Peyer's patch (tissue), 4 donors: ENCODE measurements around the gene MAN1C1. TPM values are rescaled to one million over a fixed set of nuclear protein-coding genes. Genes with fewer than 3 reads are reported as not detected.

Source experiments
- DNase-seq, 3 donors: peaks; one replicate each; pipeline ENCODE4 v3.0.0-alpha.2; 2017 to 2019
- H3K27ac ChIP-seq, 4 donors: fragments of 200-600 bp; sonication (generic); one replicate each; pipeline ENCODE4 v1.5.1; 2016 to 2019
- H3K27me3 ChIP-seq, 2 donors: fragments of 200-600 bp; sonication (generic); one replicate each; pipeline ENCODE4 v1.5.1; 2019
- H3K36me3 ChIP-seq, 3 donors: fragments of 200-600 bp; sonication (generic); one replicate each; pipeline ENCODE4 v1.5.1; 2016 to 2019
- H3K4me1 ChIP-seq, 4 donors: fragments of 200-600 bp; sonication (generic); one replicate each; pipeline ENCODE4 v1.5.1; 2016 to 2019
- H3K4me3 ChIP-seq, 4 donors: fragments of 200-600 bp; sonication (generic); 1 replicate in 3 of 4; 2 replicates in 1 of 4; pipeline ENCODE4 v1.5.1; 2016 to 2019; ENCODE audit warnings: mild to moderate bottlenecking in 1 of 4
- H3K9me3 ChIP-seq, 4 donors: fragments of 200-600 bp; sonication (generic); one replicate each; pipeline ENCODE4 v1.5.1; 2016 to 2019; ENCODE audit warnings: mild to moderate bottlenecking in 1 of 4
- CTCF ChIP-seq, 6 experiments: fragments of 450-650 bp in 4 of 6; fragments of 200-600 bp in 2 of 6; sonication (generic) in 1 of 6; IDR thresholded peaks; one replicate each; pipeline ENCODE4 v1.5.1; 2017 to 2019; ENCODE audit warnings: antibody characterized with exemption in 6 of 6, mild to moderate bottlenecking in 3 of 6, moderate library complexity in 1 of 6
- POLR2A ChIP-seq, 2 donors: fragments of 450-650 bp; IDR thresholded peaks; one replicate each; pipeline ENCODE4 v1.5.1; 2017; ENCODE audit warnings: antibody characterized with exemption in 2 of 2, mild to moderate bottlenecking in 2 of 2, moderate library complexity in 2 of 2
- total RNA-seq, 4 donors: library from RNA; depleted of rRNA; stranded (reverse); fragments of >200 nt; gene quantifications; one replicate each; pipeline ENCODE4 v1.1.0, GENCODE V29; 2016

Gene MAN1C1
- total RNA-seq, 4 donors from 2014 or later, result 2.3 to 10.7 (median 6.7) TPM

- no peaks in the 10 kb centered on the region for H3K27me3 ChIP-seq
- no peak overlapping the region for H3K4me3 ChIP-seq
- no peak overlapping the region for H3K27ac ChIP-seq
- H3K4me1 ChIP-seq, result no peaks in the 10 kb centered on the region
- no peak for DNase-seq
- no peaks in the 10 kb centered on the region for H3K36me3 ChIP-seq
- TF ChIP-seq POLR2A (IDR thresholded peaks at IDR 0.05) (no peak), CTCF (IDR thresholded peaks at IDR 0.05) (no peak)
- H3K9me3 ChIP-seq, result no peaks in the 10 kb centered on the region
Measured at GRCh38 chr1:25785333-25786067, 168.9 kb downstream of the MAN1C1 start.

- DNase-seq, result no peak
- no peak overlapping the region for H3K4me3 ChIP-seq
- no peak overlapping the region for H3K27ac ChIP-seq
- no peaks in the 10 kb centered on the region for H3K27me3 ChIP-seq
- H3K9me3 ChIP-seq, result no peaks in the 10 kb centered on the region
- H3K36me3 ChIP-seq, result no peaks in the 10 kb centered on the region
- TF ChIP-seq POLR2A (IDR thresholded peaks at IDR 0.05), result no peak
- no peaks in the 10 kb centered on the region for H3K4me1 ChIP-seq
Measured at GRCh38 chr1:25786887-25787759, 170.5 kb downstream of the MAN1C1 start.

GRCh38 chr1:25787760-25788166, 171.2 kb downstream of the MAN1C1 start:
- H3K27ac ChIP-seq, result no peak overlapping the region
- TF ChIP-seq CTCF (IDR thresholded peaks at IDR 0.05) (no peak), POLR2A (IDR thresholded peaks at IDR 0.05) (no peak)
- DNase-seq, result no peak

GRCh38 chr1:25790472-25790871, 173.9 kb downstream of the MAN1C1 start:
- no peak for DNase-seq
- no peak overlapping the region for H3K4me3 ChIP-seq
- H3K36me3 ChIP-seq, result no peaks in the 10 kb centered on the region
- H3K4me1 ChIP-seq, result no peaks in the 10 kb centered on the region
- H3K27ac ChIP-seq, result no peak overlapping the region
- TF ChIP-seq CTCF (IDR thresholded peaks at IDR 0.05) (no peak), POLR2A (IDR thresholded peaks at IDR 0.05) (no peak)
- no peaks in the 10 kb centered on the region for H3K9me3 ChIP-seq
- H3K27me3 ChIP-seq, result no peaks in the 10 kb centered on the region

More at GRCh38 chr1:25787760-25788166, 171.2 kb downstream of the MAN1C1 start:
- H3K27me3 ChIP-seq, result no peaks in the 10 kb centered on the region
- H3K4me3 ChIP-seq, result no peak overlapping the region
- no peaks in the 10 kb centered on the region for H3K36me3 ChIP-seq
- no peaks in the 10 kb centered on the region for H3K4me1 ChIP-seq
- H3K9me3 ChIP-seq, result no peaks in the 10 kb centered on the region

- Histone ChIP-seq H3K4me1 (peaks cover 0 to 3% (median 0%) of the 10 kb centered on the region in 4 donors), H3K4me3 (no peak overlapping the region), H3K27me3 (no peaks in the 10 kb centered on the region), H3K27ac (no peak overlapping the region), H3K36me3 (no peaks in the 10 kb centered on the region), H3K9me3 (no peaks in the 10 kb centered on the region)
- DNase-seq, result no peak
- TF ChIP-seq CTCF (IDR thresholded peaks at IDR 0.05) (no peak), POLR2A (IDR thresholded peaks at IDR 0.05) (no peak)
Measured at GRCh38 chr1:25792115-25792514, 175.5 kb downstream of the MAN1C1 start.
